HG03469 (cell line): ENCODE data around the gene STX8.

Experiments used
- ATAC-seq: cut with Tn5 transposase; IDR thresholded peaks from one replicate; pipeline ENCODE4 v1.9.1; 2021; ENCODE audit warnings: mild to moderate bottlenecking, moderate library complexity, moderate number of reproducible peaks; ENCODE audit not compliant: unreplicated experiment

Gene STX8

GRCh38 chr17:9244066-9245052 is 331.3 kb downstream of the STX8 start:
- ATAC-seq, result no peak

- ATAC-seq, result no peak
These were observed 332.6 kb downstream of the STX8 start for GRCh38 chr17:9242983-9243382.

- no peak for ATAC-seq
These were observed 333.1 kb downstream of the STX8 start for GRCh38 chr17:9242497-9242881.

GRCh38 chr17:9241774-9242496 is 333.7 kb downstream of the STX8 start:
- no peak for ATAC-seq

- no peak for ATAC-seq
These were observed 334.3 kb downstream of the STX8 start for GRCh38 chr17:9241371-9241712.

GRCh38 chr17:9240659-9241370 is 334.8 kb downstream of the STX8 start:
- no peak for ATAC-seq

GRCh38 chr17:9239793-9240658 is 335.6 kb downstream of the STX8 start:
- ATAC-seq, result peak; percentile 44

GRCh38 chr17:9239246-9239792 is 336.3 kb downstream of the STX8 start:
- ATAC-seq, result no peak

- ATAC-seq, result no peak
These were observed 337.0 kb downstream of the STX8 start for GRCh38 chr17:9238340-9239245.

- ATAC-seq, result no peak
These were observed 337.8 kb downstream of the STX8 start for GRCh38 chr17:9237661-9238301.

GRCh38 chr17:9237053-9237410 is 338.6 kb downstream of the STX8 start:
- no peak for ATAC-seq

GRCh38 chr17:9236286-9237052 is 339.2 kb downstream of the STX8 start:
- no peak for ATAC-seq

- ATAC-seq, result no peak
These were observed 340.3 kb downstream of the STX8 start for GRCh38 chr17:9235346-9235745.

GRCh38 chr17:9234389-9234945 is 341.2 kb downstream of the STX8 start:
- ATAC-seq, result no peak

- no peak for ATAC-seq
These were observed 341.9 kb downstream of the STX8 start for GRCh38 chr17:9233761-9234160.

- ATAC-seq, result no peak
These were observed 342.4 kb downstream of the STX8 start for GRCh38 chr17:9233271-9233599.

- no peak for ATAC-seq
These were observed 342.9 kb downstream of the STX8 start for GRCh38 chr17:9232591-9233270.
